GM23248 (cell line): ENCODE results near the gene RELL1. TPM values are rescaled to one million over a fixed set of nuclear protein-coding genes. Genes with fewer than 3 reads are reported as not detected.
A peak's percentile ranks its signal among the peaks of the same experiment; 100 is the strongest.

Experiments used
- DNase-seq: peaks from one replicate; pipeline ENCODE4 v3.0.0-alpha.2; 2015
- H2AFZ ChIP-seq: fragments of 200-600 bp; sonication (generic); 2 replicates; pipeline ENCODE4 v1.6.1; 2016; ENCODE audit warnings: antibody characterized with exemption
- H3F3A ChIP-seq: fragments of 200-600 bp; sonication (generic); 2 replicates; pipeline ENCODE4 v1.6.1; 2016; ENCODE audit warnings: mild to moderate bottlenecking, antibody characterized with exemption, mixed run types; ENCODE audit not compliant: insufficient read depth
- H3K27ac ChIP-seq: fragments of 200-600 bp; sonication (generic); 2 replicates; pipeline ENCODE4 v1.5.1; 2016; ENCODE audit warnings: mild to moderate bottlenecking
- H3K27me3 ChIP-seq: fragments of 200-600 bp; sonication (generic); replicated peaks from 2 replicates; pipeline ENCODE4 v1.6.1; 2016; ENCODE audit warnings: mild to moderate bottlenecking; ENCODE audit not compliant: insufficient read depth
- H3K36me3 ChIP-seq: fragments of 200-600 bp; sonication (generic); 2 replicates; pipeline ENCODE4 v1.6.1; 2016; ENCODE audit warnings: low read depth, mild to moderate bottlenecking
- H3K4me1 ChIP-seq: fragments of 200-600 bp; sonication (generic); 2 replicates; pipeline ENCODE4 v1.6.1; 2016; ENCODE audit warnings: mild to moderate bottlenecking; ENCODE audit not compliant: insufficient read depth
- H3K4me2 ChIP-seq: fragments of 200-600 bp; sonication (generic); one replicate; pipeline ENCODE4 v1.6.1; 2016; ENCODE audit warnings: mild to moderate bottlenecking; ENCODE audit not compliant: unreplicated experiment
- H3K4me3 ChIP-seq: fragments of 200-600 bp; sonication (generic); 2 replicates; pipeline ENCODE4 v1.5.1; 2016; ENCODE audit warnings: mild to moderate bottlenecking
- H3K79me2 ChIP-seq: fragments of 200-600 bp; sonication (generic); 2 replicates; pipeline ENCODE4 v1.6.1; 2016; ENCODE audit warnings: mild to moderate bottlenecking; ENCODE audit not compliant: insufficient read depth
- H3K9ac ChIP-seq: fragments of 200-600 bp; sonication (generic); 2 replicates; pipeline ENCODE4 v1.6.1; 2016; ENCODE audit warnings: mild to moderate bottlenecking
- H3K9me2 ChIP-seq: fragments of 200-600 bp; sonication (generic); 2 replicates; pipeline ENCODE4 v1.6.1; 2016; ENCODE audit warnings: mixed run types, mild to moderate bottlenecking, moderate library complexity; ENCODE audit not compliant: insufficient read depth
- H3K9me3 ChIP-seq: fragments of 200-600 bp; sonication (generic); one replicate; pipeline ENCODE4 v1.6.1; 2017; ENCODE audit warnings: low read depth
- H4K20me1 ChIP-seq: fragments of 200-600 bp; sonication (generic); 2 replicates; pipeline ENCODE4 v1.6.0; 2016; ENCODE audit not compliant: insufficient read depth
- EZH2 ChIP-seq: fragments of 200-600 bp; sonication (generic); IDR thresholded peaks from 2 replicates; pipeline ENCODE4 v1.6.1; 2018; ENCODE audit warnings: antibody characterized with exemption, mild to moderate bottlenecking; ENCODE audit not compliant: insufficient read depth, poor library complexity, severe bottlenecking
- EZH2phosphoT487 ChIP-seq: fragments of 200-600 bp; sonication (generic); IDR thresholded peaks from 2 replicates; pipeline ENCODE4 v1.6.1; 2018; ENCODE audit warnings: antibody characterized with exemption, moderate library complexity, mild to moderate bottlenecking, low read depth; ENCODE audit not compliant: insufficient read depth
- WGBS, 2 experiments: methylation state at CpG; one replicate each; pipeline ENCODE4 v1.1.6; 2015 to 2017; ENCODE audit warnings: low lambda C conversion rate in 2 of 2, low coverage in 1 of 2; ENCODE audit errors: missing lambda C conversion rate in 2 of 2; 5-methylcytosine and 5-hydroxymethylcytosine counted together
- in situ Hi-C: fragments of 300-500 bp; cut with MboI; formaldehyde crosslinking; loops from 2 replicates; pipeline ENCODE4 v1.15.0; 2020
- polyA plus RNA-seq: library from polyadenylated mRNA; unstranded; fragments of >200 nt; fragmentation: Nextera tagmentation; extraction: Ambion mirVana; gene quantifications from 2 replicates; pipeline ENCODE4 v1.2.1, GENCODE V29; 2016
- total RNA-seq: library from RNA; depleted of rRNA; stranded (reverse); fragments of >200 nt; shearing (Covaris generic); gene quantifications from 2 replicates; pipeline ENCODE4 v1.2.3, GENCODE V29; 2014

RELL1 gene
- total and polyA plus RNA-seq, 2 experiments from 2014 or later: 7.7 to 42.5 TPM

GRCh38 chr4:37639551-37640285 is 46.5 kb downstream of the RELL1 start:
- H3K36me3 ChIP-seq: no peaks in the 10 kb centered on the region
- H3K9me2 ChIP-seq: no peaks in the 10 kb centered on the region
- no peak overlapping the region for H3K27ac ChIP-seq
- H3K79me2 ChIP-seq: no peaks in the 10 kb centered on the region
- WGBS, 2 experiments: 41 to 43% methylated on average over 4 of the region's 4 CpGs
- no peak overlapping the region for H2AFZ ChIP-seq
- no peaks in the 10 kb centered on the region for H3K27me3 ChIP-seq
- H3K4me2 ChIP-seq: no peak overlapping the region
- H3F3A ChIP-seq: no peaks in the 10 kb centered on the region
- in situ Hi-C loops: no loop called here
- no peak for TF ChIP-seq EZH2
- TF ChIP-seq EZH2phosphoT487: no peak
- H3K9ac ChIP-seq: no peak overlapping the region
- no peaks in the 10 kb centered on the region for H4K20me1 ChIP-seq
- no peak overlapping the region for H3K4me3 ChIP-seq
- H3K4me1 ChIP-seq: no peaks in the 10 kb centered on the region
- no peaks in the 10 kb centered on the region for H3K9me3 ChIP-seq
- no peak for DNase-seq

GRCh38 chr4:37635155-37635554 is 51.0 kb downstream of the RELL1 start:
- H2AFZ ChIP-seq: no peak overlapping the region

GRCh38 chr4:37634180-37634579 is 52.0 kb downstream of the RELL1 start:
- Histone ChIP-seq H3K9me2 (no peaks in the 10 kb centered on the region), H3K27me3 (no peaks in the 10 kb centered on the region), H3K36me3 (no peaks in the 10 kb centered on the region), H3K4me3 (no peak overlapping the region), H3K9ac (no peak overlapping the region), H3K9me3 (no peaks in the 10 kb centered on the region), H3K79me2 (no peaks in the 10 kb centered on the region), H2AFZ (no peak overlapping the region), H3K4me1 (peaks cover 13% of the 10 kb centered on the region), H3K4me2 (no peak overlapping the region), H3K27ac (no peak overlapping the region), H3F3A (peaks cover 14% of the 10 kb centered on the region; the same call in 1 of the 2 replicates), H4K20me1 (no peaks in the 10 kb centered on the region)
- DNase-seq: no peak
- 85 to 94% methylated on average over 4 of the region's 4 CpGs for WGBS, 2 experiments
- in situ Hi-C loops: no loop called here
- TF ChIP-seq EZH2phosphoT487 (no peak), EZH2 (no peak)

More at GRCh38 chr4:37635155-37635554, 51.0 kb downstream of the RELL1 start:
- Histone ChIP-seq H3K4me2 (no peak overlapping the region), H3K27ac (no peak overlapping the region), H3K4me3 (no peak overlapping the region), H4K20me1 (no peaks in the 10 kb centered on the region), H3K27me3 (no peaks in the 10 kb centered on the region), H3K79me2 (no peaks in the 10 kb centered on the region), H3K9ac (no peak overlapping the region), H3K9me3 (no peaks in the 10 kb centered on the region), H3K9me2 (no peaks in the 10 kb centered on the region), H3F3A (peaks cover 11% of the 10 kb centered on the region; the same call in 1 of the 2 replicates), H3K36me3 (no peaks in the 10 kb centered on the region), H3K4me1 (peaks cover 10% of the 10 kb centered on the region; the same call in 1 of the 2 replicates)
- DNase-seq: no peak
- no peak for TF ChIP-seq EZH2
- no peak for TF ChIP-seq EZH2phosphoT487
- in situ Hi-C loops: no loop called here
- 95 to 96% methylated on average over 6 of the region's 6 CpGs for WGBS, 2 experiments

- H3F3A ChIP-seq: peaks cover 26% of the 10 kb centered on the region; the same call in 1 of the 2 replicates
- no peak overlapping the region for H2AFZ ChIP-seq
- H3K9me3 ChIP-seq: no peaks in the 10 kb centered on the region
- H3K27ac ChIP-seq: peak overlapping the region; percentile 34; the same call in 1 of the 2 replicates
- no peak overlapping the region for H3K4me2 ChIP-seq
- no peaks in the 10 kb centered on the region for H3K36me3 ChIP-seq
- WGBS, 2 experiments: 38 to 47% methylated on average over 3 of the region's 3 CpGs
- H3K4me3 ChIP-seq: no peak overlapping the region
- in situ Hi-C loops: no loop called here
- H4K20me1 ChIP-seq: no peaks in the 10 kb centered on the region
- no peak for DNase-seq
- H3K9me2 ChIP-seq: no peaks in the 10 kb centered on the region
- TF ChIP-seq EZH2: no peak
- no peak for TF ChIP-seq EZH2phosphoT487
- no peaks in the 10 kb centered on the region for H3K79me2 ChIP-seq
- no peak overlapping the region for H3K9ac ChIP-seq
- H3K4me1 ChIP-seq: peaks cover 21% of the 10 kb centered on the region
- H3K27me3 ChIP-seq: no peaks in the 10 kb centered on the region
Observed at GRCh38 chr4:37632836-37633235, 53.3 kb downstream of the RELL1 start.
